Hematopoietic multipotent progenitor cell treated with erythropoietin and hydrocortisone succinate and interleukin-3 and kit ligand, for 15 days (in vitro differentiated cells): ENCODE results near the gene MOB4.
"Not testable (repeated sequence)": the region's sequence is repeated elsewhere in the genome, so short reads cannot be mapped to it uniquely, and the experiment has no call there.

Experiments used
- DNase-seq: peaks from one replicate; pipeline ENCODE4 v3.0.0-alpha.2; 2015; ENCODE audit warnings: low spot score

Gene MOB4

GRCh38 chr2:197515739-197516392 is at the start of gene MOB4:
TSS of gene MOB4 (plus strand) at chr2:197516066. CDS start at chr2:197516087, 21 bp downstream.
- peak; percentile 94 for DNase-seq

DNA sequence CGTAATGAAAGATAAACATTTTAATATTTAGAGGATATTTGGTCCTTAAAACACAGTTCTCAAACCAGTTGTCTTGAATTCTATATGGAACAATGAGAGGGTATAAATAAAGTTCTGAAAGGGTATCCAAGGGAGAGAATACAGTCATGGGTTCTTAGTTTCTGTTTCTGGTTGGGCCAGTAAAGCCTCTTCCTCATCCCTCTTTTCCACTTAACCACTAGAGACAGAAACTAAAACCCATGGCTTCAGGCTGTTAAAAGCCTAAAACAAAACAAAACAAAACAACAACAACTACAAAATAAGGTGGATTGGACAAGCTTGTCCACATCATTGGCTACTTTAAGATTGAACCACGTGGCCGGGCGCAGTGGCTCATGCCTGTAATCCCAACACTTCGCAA is 43.7 kb upstream of the MOB4 start:
- no peak for DNase-seq

DNA sequence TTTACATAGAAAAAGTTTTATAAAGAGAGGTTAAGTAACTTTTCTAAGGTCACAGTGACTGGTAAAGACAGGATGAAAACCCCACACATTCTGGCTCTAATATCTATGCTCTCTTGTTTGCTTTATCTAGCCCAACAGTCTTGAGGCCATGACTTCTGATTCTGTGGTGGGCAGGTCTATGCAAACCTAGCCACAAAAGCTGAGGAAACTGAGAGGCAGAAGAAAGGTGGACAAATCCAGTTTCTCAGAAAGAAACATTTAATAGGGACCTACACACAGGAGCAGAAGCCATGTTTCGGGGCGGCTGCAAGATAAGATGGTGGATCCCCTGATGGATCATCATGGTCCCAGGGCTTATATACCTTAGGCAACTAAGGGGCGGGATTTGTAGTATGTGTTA is 38.1 kb upstream of the MOB4 start:
- DNase-seq: peak; percentile 73

GRCh38 chr2:197480165-197481036 is 35.5 kb upstream of the MOB4 start:
- DNase-seq: no peak

- not testable (repeated sequence) for DNase-seq
Measured at GRCh38 chr2:197484248-197484647, 31.6 kb upstream of the MOB4 start.

- DNase-seq: no peak
Measured at GRCh38 chr2:197486175-197486574, 29.7 kb upstream of the MOB4 start.

DNA sequence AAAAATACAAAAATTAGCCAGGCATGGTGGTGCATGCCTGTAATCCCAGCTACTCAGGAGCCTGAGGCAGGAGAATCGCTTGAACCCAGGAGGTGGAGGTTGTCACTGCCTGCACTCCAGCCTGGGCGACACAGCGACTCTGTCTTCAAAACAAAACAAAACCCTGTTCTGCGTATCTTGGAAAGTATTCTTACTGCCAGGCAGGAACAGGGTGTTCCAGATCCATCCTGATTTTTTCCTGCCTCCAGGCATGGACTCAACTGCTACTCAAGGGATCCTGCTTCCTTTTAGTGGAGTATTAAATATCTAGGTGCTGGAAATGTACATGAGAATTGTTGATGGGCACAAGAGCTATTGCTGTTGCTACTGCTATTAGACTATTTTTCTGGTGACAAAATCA is 28.5 kb upstream of the MOB4 start:
- DNase-seq: no peak

DNA sequence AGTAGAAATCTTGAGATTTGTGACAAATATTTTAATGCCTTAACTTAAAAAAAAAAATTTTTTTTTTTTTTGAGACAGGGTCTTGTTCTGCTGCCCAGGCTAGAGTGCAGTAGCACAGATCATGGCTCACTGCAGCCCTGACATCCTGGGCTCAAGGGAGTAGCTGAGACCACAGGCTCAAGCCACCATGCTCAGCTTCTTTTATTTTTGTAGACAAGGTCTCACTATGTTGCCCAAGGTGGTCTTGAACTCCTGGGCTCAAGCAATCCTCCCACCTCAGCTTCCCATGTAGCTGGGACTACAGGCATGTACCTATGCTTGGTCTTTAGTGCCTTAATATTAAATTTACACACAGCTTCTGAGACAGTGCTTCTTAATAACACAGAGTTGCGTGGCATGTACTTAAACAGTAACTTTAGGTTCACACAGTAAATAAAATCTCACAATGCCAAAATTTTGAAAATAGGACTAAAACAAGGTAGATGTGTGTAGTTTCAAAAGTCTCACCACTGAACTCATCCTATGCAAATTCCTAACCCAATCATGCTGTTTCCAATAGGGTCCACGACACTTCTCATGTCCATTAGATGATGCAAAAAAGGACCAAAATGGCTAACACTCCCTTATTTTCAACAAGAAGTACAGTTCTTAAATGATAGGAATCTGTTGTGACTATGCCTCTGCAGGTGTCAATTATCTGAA is 20.3 kb upstream of the MOB4 start:
- DNase-seq: no peak

- DNase-seq: no peak
Measured at GRCh38 chr2:197496695-197497094, 19.2 kb upstream of the MOB4 start.

- DNase-seq: peak; percentile 58
Measured at GRCh38 chr2:197497326-197497725, 18.5 kb upstream of the MOB4 start.

DNA sequence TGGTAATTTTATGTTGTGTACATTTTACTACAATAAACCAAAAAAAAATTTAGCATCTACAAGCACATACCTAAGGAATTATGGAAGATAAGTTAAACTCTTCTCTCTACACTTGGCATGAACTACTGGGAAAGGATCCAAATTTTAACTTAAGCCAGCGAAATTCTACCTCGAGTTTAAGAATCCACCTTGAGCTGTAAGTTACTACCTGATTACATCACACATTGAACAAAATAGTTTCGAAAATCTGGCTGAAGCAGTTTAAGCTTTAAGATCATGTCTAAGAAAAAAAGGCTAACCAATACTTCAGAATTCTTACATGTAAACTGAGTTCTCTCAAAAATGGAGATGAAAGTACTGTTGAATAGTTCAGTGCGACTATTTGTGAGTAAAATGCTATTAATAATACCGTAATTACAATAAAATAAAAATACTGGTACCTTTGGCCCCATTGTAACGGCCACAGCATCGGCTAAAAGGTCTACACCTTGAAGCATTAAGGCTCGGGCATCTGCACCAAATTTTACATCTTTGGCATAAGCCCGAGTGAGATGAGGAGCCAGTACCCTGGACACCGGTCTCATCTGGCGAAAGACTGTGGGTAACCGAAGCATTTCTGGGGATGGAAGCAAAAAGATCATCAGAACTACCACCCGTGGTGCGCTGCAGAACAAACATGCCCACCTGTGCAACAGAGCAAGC is 17.5 kb upstream of the MOB4 start:
- peak; percentile 39 for DNase-seq

DNA sequence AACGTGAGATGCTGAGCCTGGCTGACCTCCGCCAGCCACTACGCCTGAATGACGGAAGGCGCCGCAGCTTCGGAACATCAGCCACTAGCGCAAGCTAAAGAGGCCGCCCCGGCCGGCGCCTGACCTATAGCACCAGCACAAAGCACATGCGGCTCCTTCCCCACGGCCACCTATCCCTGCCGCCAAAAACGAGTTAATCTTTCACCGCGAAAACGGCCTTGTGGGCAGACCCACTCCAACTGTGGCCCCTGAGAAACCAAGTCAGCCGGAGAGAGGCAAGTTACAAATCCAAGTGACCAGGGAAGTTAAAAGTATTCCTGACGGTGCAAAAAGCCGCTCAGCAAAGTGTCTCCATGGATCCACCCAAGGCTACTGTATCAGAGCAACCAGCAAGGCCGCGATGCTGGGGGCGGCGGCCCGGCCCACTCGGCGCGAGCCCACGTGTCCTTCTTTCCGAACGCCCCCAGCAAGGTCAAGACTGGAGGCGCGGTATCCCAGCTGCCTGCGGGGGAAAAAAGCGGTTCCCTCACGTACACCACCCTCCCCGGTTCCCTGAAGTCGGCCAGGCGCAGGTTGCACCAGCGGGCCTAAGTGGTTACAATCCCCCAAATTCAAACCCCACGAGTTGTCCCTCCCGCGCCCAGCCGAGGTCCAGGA is 16.8 kb upstream of the MOB4 start:
- peak; percentile 56 for DNase-seq

GRCh38 chr2:197499594-197500502 is 16.0 kb upstream of the MOB4 start, which contains the start of the genes HSPD1 and HSPE1:
TSS of gene HSPD1 (minus strand) at chr2:197499840. CDS start at chr2:197498848, 992 bp downstream.
TSS of gene HSPE1 (plus strand) at chr2:197500379. CDS start at chr2:197500437, 58 bp downstream.
- peak; percentile 94 for DNase-seq

DNA sequence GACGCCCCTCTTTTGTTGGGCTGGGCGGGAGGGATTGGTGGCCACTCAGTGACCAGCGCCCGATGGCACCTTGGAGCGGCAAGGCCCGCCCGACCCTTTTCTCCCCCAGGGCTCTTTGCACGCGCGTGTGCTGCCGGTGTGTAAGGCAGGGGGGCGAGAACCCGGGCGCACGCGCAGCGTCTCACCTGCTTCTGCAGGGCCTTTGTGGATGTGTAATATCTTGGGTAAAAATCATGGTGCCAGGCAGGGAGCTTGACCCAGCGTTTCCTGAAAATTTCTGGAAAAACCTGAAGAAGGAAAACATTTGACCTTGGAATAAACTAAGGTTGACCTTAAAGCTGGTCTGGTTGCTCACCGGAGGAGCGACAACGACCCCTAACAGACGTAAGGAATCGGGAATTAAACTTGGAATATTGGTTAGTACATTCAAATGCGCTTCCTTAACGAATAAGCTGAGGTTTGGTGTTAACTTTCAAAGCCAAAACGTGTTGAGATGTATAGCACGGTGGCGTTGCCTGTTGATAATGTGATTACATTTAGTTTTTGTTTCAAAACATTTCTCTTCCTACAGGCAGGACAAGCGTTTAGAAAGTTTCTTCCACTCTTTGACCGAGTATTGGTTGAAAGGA is 15.2 kb upstream of the MOB4 start:
- DNase-seq: peak; percentile 23

DNA sequence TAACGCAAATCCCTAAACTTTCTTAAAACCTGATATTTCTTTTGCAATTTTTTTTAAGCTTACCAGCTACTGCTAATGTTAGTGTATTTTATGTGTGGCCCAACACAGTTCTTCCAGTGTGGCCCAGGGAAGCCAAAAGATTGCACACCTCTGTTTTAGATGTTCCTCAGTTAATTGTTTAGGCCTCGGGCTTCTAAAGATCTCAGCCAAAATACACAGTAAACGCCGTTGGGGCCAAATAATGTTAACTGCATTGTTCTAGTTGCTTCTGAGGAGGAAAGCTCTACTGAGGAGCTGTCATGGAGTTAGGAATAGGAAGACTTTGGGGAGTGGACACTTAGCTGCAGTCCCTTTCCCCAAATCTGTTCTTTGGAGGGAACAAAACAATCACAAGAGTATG is 13.7 kb upstream of the MOB4 start:
- DNase-seq: no peak

DNA sequence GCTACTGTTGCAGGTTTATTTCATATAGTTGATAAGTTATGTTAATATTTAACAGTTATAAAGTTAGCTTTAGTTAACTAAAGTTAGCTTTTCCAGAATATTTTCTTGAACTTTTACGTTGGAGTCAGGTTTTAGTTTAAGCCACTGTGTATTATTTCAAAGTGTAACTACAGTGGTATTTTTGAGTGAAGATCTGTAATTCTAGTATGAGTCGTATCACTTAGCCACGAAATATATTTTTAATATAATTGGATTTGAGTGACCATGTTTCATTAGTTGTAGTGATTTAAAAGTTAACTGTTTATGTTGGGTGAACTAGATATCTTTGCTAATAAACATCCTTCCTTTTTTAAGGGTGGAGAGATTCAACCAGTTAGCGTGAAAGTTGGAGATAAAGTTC is 13.2 kb upstream of the MOB4 start:
- DNase-seq: no peak

- DNase-seq: no peak
Measured at GRCh38 chr2:197504000-197504399, 11.9 kb upstream of the MOB4 start.

GRCh38 chr2:197504512-197504911 is 11.4 kb upstream of the MOB4 start:
- no peak for DNase-seq

DNA sequence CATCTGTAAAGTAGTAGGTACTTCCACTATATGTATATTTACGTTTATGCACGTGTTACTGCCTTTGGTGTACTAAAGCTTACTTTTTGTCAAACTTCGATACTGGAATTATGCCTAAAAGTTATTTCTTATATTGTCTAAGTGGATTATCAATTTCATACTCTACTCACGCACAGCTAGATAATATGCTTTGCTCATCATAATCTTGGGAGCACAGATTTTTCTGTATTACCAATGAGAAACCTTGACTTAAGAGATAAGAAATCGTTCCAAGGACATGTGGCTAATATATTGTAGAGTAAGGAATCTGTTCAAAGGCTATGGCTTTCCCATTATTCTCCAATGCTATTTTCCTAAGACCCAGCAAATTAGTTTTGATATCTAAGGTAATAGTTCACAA is 9.2 kb upstream of the MOB4 start:
- no peak for DNase-seq

DNA sequence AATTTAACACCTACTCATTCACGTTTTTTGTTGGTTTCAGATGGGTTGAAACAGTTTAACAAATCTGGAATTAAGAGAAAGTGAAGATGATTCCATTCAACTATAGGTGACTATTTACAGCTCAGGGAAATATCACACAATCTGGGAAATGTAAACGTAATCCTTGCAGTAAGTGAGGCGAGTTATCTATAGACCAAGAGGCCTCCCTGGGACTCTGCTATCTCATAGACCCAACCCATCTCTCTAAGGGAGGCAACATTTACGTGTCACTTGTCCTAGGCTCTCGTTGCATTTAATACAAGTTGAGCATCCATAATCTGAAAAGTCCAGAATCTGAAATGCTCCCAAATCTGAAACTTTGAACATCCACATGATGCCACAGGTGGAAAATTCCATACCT is 2.0 kb upstream of the MOB4 start:
- DNase-seq: peak; percentile 56
